ENCODE data around the gene ALDH1A2.
"Not testable (repeated sequence)": the region's sequence is repeated elsewhere in the genome, so short reads cannot be mapped to it uniquely, and the experiment has no call there.

Gene ALDH1A2

DNA sequence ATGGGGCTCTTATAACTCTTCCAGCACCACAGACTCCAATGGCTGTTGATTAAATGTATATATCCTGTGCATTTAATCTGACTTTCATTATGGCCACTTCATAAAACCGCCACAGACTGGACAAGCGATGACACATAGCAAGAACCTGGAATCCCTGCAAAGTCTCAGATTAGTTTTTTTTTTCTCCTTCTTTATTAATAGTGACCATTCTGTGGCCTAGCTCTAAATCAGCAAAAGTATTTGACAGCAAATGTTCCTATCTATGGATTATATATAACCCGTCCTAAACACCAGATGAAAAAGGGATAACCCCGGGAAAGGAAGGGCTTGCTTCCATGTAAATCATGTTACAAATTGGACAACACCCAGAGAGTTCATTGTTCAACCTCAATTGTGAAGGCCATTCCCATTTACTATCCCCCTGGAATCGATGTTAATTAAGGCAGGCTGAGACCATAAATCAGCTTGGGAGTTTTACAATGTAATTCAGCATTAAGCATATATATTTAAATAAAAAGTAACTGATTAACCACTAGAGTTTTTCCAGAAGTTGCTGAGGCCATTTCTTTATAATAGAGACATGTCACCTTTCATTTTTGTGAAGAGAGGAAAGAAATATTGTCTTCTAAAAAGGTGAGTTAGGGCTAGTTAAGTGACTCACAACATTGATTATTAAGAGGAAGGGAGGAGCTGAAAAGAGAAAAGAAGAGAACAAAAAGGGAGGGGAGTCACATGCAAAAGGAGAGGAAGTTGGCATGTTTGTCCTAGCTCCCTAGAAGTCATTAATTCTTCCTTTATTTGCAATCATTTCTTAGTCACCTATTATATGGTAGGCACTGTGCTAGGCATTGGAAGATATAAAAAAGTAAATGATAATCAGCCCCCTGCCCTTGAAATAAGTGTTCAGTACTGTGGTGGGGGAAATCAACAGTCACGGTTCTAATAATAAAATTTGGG, 26.2 kb downstream of the ALDH1A2 start:
- no peak for DNase-seq

DNA sequence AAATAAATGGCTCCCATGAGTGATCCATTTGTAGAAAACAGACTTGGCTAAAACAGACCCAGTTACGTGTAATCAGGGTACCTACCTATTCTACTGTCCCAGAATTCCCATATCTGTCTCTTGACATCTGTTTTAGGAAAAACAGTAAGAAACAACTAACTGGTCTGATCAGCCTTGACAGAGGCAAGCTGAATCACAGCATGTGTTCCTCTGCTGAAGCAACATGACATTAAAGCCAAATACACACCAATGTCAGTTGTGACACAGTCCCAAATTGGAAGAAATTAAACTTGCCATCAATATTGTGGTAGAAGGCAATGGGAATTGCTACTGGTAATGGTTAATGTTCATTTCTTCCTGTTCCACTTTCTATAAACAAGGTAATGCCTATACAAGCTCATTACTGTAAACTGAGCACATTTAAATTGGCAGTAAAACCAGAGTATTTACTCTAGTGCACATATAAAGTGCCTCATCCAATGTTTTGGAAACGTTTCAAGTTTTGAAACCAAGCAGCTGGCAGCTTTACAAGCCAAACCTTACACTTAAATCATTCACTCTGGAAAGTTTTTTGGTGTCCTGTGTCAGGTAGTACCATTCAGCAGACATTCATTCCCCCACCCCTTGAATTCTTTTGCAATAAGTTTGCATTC, 27.0 kb downstream of the ALDH1A2 start:
- DNase-seq: no peak

DNA sequence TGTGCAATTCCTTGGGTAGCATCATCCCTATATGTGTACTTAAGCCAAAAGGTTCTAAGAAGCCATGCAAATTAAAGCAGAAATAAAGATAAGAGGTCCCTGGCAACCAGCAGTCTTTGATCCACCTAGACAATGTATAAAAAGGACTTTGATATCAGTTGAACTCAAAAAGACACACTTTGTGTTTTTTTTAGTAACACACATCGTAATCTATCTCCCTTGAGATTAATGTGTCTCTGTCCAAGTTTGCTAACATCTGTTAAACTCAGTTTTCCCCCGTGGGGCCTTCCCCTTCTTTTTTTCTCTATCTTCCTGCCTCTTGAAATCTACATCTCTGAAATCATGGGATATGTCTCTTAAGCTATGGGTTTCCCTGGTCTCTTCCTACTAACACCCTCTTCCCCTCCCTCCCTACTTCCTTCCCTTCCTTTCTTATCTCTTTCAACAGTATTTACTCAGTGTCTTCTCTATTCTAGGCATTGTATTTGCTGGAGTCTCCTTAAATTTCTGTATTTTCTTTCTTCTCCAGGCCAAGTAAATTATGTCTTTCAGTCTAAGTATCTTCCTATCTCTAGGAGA, 27.7 kb downstream of the ALDH1A2 start:
- DNase-seq: no peak

GRCh38 chr15:58036579-58036978, 28.9 kb downstream of the ALDH1A2 start:
- DNase-seq: no peak

GRCh38 chr15:58028392-58028791, 37.1 kb downstream of the ALDH1A2 start:
- DNase-seq: not testable (repeated sequence)

DNA sequence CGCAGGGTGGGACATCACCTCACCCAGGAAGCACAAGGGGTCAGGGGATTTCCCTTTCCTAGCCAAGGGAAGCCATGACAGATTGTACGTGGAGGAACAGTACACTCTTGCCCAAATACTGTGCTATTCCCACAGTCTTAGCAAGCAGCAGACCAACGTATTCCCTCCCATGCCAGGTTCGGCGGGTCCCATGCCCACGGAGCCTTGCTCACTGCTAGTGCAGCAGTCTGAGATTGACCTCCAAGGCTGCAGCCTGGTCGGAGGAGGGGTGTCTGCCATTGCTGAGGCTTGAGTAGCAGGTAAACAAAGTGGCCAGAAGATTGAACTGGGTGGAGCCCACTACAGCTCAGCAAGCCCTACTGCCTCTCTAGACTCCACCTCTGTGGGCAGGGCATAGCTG, 39.0 kb downstream of the ALDH1A2 start:
- DNase-seq: no peak

DNA sequence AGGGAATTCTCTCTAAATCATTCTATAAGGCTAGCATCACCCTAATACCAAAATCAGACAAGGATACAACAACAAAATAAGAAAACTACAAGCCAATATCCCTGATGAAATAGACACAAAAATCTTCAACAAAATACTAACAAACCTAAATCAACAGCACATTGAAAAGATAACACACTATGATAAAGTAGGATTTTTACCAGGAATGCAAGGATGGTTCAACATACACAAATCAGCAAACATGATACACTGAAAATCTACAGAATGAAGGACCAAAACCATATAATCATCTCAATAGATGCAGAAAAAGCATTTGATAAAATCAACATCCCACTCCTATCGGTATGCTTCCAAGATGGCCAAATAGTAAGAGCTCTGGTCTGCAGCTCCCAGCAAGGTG, 39.5 kb downstream of the ALDH1A2 start:
- DNase-seq: no peak

DNA sequence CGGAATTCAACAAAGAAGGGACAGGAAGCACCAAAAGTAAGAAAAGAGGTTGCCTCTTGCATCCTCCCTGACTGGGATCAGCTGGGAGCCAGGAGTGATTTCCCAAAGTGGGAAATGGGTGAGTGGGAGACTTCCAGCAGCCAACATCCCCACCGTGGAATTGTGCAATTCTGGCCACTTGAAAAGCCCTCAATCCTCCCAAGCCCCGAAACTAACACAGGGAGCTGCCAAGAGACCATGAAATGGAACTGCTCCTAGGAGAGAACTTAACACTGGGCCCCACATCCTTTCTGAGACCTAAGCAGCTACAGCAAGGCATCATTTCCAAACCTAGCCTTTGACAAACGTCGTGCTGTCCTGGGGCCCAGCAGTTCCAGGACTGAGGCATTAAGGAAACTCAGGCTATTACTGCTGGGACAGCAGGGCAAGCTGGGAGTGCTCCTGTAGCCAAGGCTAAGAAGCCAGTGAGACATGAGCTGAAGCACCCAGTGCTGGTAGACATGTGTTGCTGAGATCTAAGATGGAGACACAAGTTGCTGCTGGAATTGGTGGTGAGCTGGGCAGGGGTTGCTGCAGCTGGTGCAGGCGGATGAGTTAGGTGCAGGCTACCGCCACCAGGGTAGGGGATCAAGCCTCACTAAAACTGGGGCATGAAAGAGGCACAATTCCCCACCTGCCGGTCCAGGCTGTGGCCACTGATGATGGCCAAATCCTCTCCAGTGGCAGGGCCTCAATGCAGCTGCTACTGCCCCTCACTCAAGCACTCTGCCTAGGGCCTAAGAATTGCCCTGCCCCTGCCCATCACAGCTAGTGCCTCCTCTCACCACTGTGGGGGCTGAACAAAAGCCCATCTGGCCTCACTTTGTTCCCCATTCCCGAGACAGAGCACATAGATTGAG, 43.9 kb downstream of the ALDH1A2 start:
- DNase-seq: no peak

DNA sequence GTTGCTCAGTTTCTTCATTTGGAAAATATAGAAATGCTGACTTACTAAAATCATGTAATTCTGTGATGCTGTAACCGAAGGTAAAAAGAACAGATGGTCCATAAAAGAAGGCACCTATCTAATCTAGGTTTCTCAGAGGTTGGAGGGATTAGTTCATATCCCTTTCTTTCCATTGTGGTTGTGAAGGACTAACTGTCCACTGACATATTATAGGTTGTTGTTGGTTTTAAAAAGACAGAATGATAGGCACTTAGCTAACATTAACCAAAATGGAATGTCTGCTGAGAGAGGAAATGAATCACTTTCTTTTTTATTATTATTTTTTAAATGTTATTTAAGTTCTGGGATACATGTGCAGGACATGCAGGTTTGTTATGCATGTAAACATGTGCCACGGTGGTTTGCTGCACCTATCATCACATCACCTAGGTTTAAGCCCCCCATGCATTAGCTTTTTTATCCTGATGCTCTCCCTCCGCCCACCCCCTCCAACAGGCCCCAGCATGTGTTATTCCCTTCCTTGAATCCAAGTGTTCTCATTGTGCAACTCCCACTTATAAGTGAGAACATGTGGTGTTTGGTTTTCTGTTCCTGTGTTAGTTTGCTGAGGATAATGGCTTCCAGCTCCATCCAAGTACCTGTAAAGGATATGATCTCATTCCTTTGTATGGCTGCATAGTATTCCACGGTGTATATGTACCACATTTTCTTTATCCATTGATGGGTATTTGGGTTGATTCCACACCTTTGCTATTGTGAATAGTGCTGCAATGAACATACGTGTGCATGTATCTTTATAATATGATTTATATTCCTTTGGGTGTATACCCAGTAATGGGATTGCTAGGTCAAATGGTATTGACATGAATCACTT, 45.8 kb downstream of the ALDH1A2 start:
- no peak for DNase-seq

DNA sequence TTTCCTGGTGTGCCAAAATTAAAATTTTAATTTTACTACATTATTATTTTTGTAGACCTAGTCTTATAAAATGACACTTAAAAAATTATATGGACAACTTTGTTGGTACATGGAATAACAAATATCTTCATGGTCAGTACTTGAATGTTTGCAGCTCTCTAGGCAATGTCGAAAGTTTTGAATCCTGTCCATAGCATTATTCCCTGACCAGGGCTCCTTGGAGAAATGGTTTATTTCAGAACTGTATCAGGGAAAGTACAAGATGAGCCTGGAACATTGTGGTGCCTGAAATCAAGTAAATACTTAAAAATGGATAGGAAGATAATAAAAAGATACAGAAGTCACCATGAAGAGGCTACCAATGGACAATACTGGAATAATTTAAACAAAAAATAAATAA, 47.6 kb downstream of the ALDH1A2 start:
- DNase-seq: no peak

DNA sequence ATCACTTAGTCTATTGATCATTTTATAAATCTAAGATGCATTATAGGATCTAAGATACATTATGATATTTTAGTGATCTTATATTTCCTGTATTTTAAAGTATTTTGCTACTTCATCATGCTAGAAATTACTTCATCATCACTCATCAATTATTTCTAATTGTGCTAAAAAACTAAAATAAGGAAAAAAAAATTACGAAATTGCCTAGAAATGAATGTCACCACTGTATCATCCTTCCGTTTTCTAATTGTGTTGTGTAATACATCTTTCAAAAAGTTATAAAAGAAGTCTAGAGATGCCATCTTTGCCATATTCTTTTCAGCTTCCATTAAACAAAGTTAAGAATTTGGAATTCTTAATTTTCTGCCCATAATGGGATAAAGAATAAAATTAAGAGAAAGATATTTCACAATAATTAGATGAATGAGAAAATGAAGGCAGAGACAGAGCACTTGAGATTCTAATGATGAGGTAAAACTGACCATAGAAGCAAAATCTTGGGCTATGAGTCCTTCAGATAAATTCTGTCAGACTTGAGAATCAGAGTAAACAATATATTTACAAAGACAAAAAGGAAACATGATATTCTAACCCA, 48.8 kb downstream of the ALDH1A2 start:
- DNase-seq: no peak

DNA sequence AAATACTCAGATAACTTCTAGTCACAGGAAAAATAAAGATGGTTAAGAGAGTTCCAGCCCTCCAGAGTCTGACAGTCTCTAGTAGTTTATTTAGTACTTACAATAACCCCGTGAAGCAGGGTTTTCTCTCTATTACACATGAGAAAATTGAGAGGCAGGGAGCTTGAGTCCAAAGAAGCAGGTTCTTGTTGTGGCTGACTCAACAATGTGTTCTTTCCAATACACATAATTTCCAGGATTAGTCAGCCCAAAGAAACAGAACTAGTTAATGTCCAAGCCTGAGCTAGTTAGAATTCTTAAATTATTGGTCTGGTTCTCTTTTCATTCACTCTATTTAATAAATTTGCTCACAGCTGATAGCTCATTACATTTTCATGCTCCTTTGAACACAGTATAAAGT, 49.9 kb downstream of the ALDH1A2 start:
- no peak for DNase-seq

DNA sequence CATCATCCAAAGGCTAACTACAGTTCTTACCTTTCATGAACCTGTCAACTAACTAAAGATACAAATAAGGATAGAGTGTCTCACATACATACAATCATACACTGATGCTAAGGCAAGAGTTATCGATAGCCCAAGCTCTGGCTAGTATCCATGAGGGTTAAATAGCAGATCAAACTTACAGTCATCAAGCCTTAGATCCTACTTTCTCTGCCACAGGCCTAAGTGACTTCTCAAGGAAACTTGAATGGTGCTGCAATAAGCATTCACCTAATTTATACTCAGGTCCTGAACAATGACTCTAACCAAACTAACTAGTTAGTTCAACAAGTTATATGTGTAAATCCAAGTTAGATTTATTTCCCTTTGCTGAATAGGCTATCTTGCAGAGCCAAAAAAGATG, 51.0 kb downstream of the ALDH1A2 start:
- DNase-seq: no peak

- DNase-seq: no peak
Measured at GRCh38 chr15:58014040-58014439, 51.5 kb downstream of the ALDH1A2 start.

- DNase-seq: no peak
Measured at GRCh38 chr15:58010983-58011382, 54.5 kb downstream of the ALDH1A2 start.

DNA sequence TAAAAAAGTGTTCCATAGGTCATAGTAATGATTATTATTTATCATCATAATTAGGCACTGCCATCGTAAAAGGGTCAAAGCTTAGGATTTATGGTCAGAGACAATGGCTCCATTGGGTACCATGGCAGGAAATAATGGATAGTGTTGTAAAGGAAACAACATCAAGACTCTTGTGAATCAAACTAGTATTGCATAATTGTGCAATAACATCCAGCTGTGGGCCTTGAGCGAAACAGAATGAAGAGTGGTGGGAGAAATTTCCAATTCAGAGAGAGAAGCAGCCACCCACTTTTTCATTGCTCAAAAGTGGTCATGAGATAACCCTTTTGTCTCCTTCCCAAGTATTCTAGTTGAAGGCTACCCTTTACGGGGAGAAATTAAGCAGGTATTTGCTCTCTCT, 61.7 kb downstream of the ALDH1A2 start:
- DNase-seq: no peak

GRCh38 chr15:58002338-58003126, 63.0 kb downstream of the ALDH1A2 start:
- DNase-seq: no peak

DNA sequence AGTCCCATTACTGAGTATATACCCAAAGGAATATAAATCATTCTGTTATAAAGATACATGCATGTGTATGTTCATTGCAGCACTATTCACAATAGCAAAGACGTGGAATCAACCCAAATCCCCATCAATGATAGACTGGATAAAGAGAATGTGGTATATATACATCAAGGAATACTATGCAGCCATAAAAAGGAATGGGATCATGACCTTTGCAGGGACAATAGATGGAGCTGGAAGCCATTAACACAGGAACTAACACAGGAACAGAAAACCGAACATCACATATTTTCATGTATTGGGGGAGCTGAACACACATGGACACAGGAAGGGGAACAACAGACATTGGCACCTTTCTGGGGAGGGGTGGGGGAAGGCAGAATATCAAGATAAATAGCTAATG, 65.8 kb downstream of the ALDH1A2 start:
- DNase-seq: not testable (repeated sequence)

GRCh38 chr15:57996561-57996960, 69.0 kb downstream of the ALDH1A2 start:
- DNase-seq: no peak

- DNase-seq: no peak
Measured at GRCh38 chr15:57994221-57995049, 71.1 kb downstream of the ALDH1A2 start.
